ENCODE data around the gene XPO6.
"Not testable (repeated sequence)": the region's sequence is repeated elsewhere in the genome, so short reads cannot be mapped to it uniquely, and the experiment has no call there.

XPO6 gene

GRCh38 chr16:28211758-28212531 lies at the start of gene XPO6:
XPO6 (minus strand) TSS chr16:28211965; CDS start chr16:28211368, 597 bp downstream.
- Histone ChIP-seq H3K27me3 (ENCODE audit: control insufficient read depth, insufficient read depth, low read length) (no peaks in the 10 kb centered on the region), H3K9ac (ENCODE audit: low read length) (peak within 1 kb of the TSS; percentile 80), H3K4me1 (ENCODE audit: control insufficient read depth, insufficient read depth, low read length) (peaks cover 14% of the 10 kb centered on the region), H3K36me3 (ENCODE audit: control insufficient read depth, insufficient read depth, low read length) (peaks cover 7% of the 10 kb centered on the region), H3K9me3 (ENCODE audit: control insufficient read depth, low read length) (no peaks in the 10 kb centered on the region), H3K4me3 (ENCODE audit: low read length) (peak within 1 kb of the TSS; percentile 89)

- no peak overlapping the region for H3K9ac ChIP-seq (ENCODE audit: low read length)
- H3K27me3 ChIP-seq (ENCODE audit: control insufficient read depth, insufficient read depth, low read length), result peaks cover 28% of the 10 kb centered on the region
- no peaks in the 10 kb centered on the region for H3K36me3 ChIP-seq (ENCODE audit: control insufficient read depth, insufficient read depth, low read length)
- H3K4me3 ChIP-seq (ENCODE audit: low read length), result no peak overlapping the region
- H3K9me3 ChIP-seq (ENCODE audit: control insufficient read depth, low read length), result no peaks in the 10 kb centered on the region
- H3K4me1 ChIP-seq (ENCODE audit: control insufficient read depth, insufficient read depth, low read length), result no peaks in the 10 kb centered on the region
These were observed 48.4 kb upstream of the XPO6 start for GRCh38 chr16:28260193-28260592.

GRCh38 chr16:28259781-28260150 lies 48.0 kb upstream of the XPO6 start:
- Histone ChIP-seq H3K9me3 (ENCODE audit: control insufficient read depth, low read length) (no peaks in the 10 kb centered on the region), H3K4me3 (ENCODE audit: low read length) (no peak overlapping the region), H3K9ac (ENCODE audit: low read length) (no peak overlapping the region), H3K4me1 (ENCODE audit: control insufficient read depth, insufficient read depth, low read length) (no peaks in the 10 kb centered on the region), H3K36me3 (ENCODE audit: control insufficient read depth, insufficient read depth, low read length) (no peaks in the 10 kb centered on the region), H3K27me3 (ENCODE audit: control insufficient read depth, insufficient read depth, low read length) (peaks cover 28% of the 10 kb centered on the region)

- Histone ChIP-seq H3K27me3 (ENCODE audit: control insufficient read depth, insufficient read depth, low read length) (peaks cover 28% of the 10 kb centered on the region), H3K4me1 (ENCODE audit: control insufficient read depth, insufficient read depth, low read length) (no peaks in the 10 kb centered on the region), H3K9me3 (ENCODE audit: control insufficient read depth, low read length) (no peaks in the 10 kb centered on the region), H3K36me3 (ENCODE audit: control insufficient read depth, insufficient read depth, low read length) (no peaks in the 10 kb centered on the region), H3K9ac (ENCODE audit: low read length) (no peak overlapping the region), H3K4me3 (ENCODE audit: low read length) (no peak overlapping the region)
These were observed 47.5 kb upstream of the XPO6 start for GRCh38 chr16:28259091-28259780.

- H3K9ac ChIP-seq (ENCODE audit: low read length), result no peak overlapping the region
These were observed 46.8 kb upstream of the XPO6 start for GRCh38 chr16:28258567-28258966.

GRCh38 chr16:28257256-28257655 lies 45.5 kb upstream of the XPO6 start:
- H3K4me3 ChIP-seq (ENCODE audit: low read length), result no peak overlapping the region
- H3K9me3 ChIP-seq (ENCODE audit: control insufficient read depth, low read length), result no peaks in the 10 kb centered on the region
- H3K27me3 ChIP-seq (ENCODE audit: control insufficient read depth, insufficient read depth, low read length), result peaks cover 22% of the 10 kb centered on the region
- no peak overlapping the region for H3K9ac ChIP-seq (ENCODE audit: low read length)
- H3K36me3 ChIP-seq (ENCODE audit: control insufficient read depth, insufficient read depth, low read length), result no peaks in the 10 kb centered on the region
- no peaks in the 10 kb centered on the region for H3K4me1 ChIP-seq (ENCODE audit: control insufficient read depth, insufficient read depth, low read length)

More at GRCh38 chr16:28258567-28258966, 46.8 kb upstream of the XPO6 start:
- Histone ChIP-seq H3K4me3 (ENCODE audit: low read length) (no peak overlapping the region), H3K36me3 (ENCODE audit: control insufficient read depth, insufficient read depth, low read length) (no peaks in the 10 kb centered on the region), H3K4me1 (ENCODE audit: control insufficient read depth, insufficient read depth, low read length) (no peaks in the 10 kb centered on the region), H3K9me3 (ENCODE audit: control insufficient read depth, low read length) (no peaks in the 10 kb centered on the region), H3K27me3 (ENCODE audit: control insufficient read depth, insufficient read depth, low read length) (peaks cover 25% of the 10 kb centered on the region)

- no peak overlapping the region for H3K9ac ChIP-seq (ENCODE audit: low read length)
- H3K9me3 ChIP-seq (ENCODE audit: control insufficient read depth, low read length), result no peaks in the 10 kb centered on the region
- H3K36me3 ChIP-seq (ENCODE audit: control insufficient read depth, insufficient read depth, low read length), result no peaks in the 10 kb centered on the region
- H3K4me1 ChIP-seq (ENCODE audit: control insufficient read depth, insufficient read depth, low read length), result no peaks in the 10 kb centered on the region
- H3K27me3 ChIP-seq (ENCODE audit: control insufficient read depth, insufficient read depth, low read length), result peaks cover 17% of the 10 kb centered on the region
- no peak overlapping the region for H3K4me3 ChIP-seq (ENCODE audit: low read length)
These were observed 44.1 kb upstream of the XPO6 start for GRCh38 chr16:28255838-28256237.

GRCh38 chr16:28254158-28254557 lies 42.4 kb upstream of the XPO6 start:
- Histone ChIP-seq H3K4me1 (ENCODE audit: control insufficient read depth, insufficient read depth, low read length) (no peaks in the 10 kb centered on the region), H3K9me3 (ENCODE audit: control insufficient read depth, low read length) (no peaks in the 10 kb centered on the region), H3K36me3 (ENCODE audit: control insufficient read depth, insufficient read depth, low read length) (no peaks in the 10 kb centered on the region), H3K9ac (ENCODE audit: low read length) (no peak overlapping the region), H3K27me3 (ENCODE audit: control insufficient read depth, insufficient read depth, low read length) (peaks cover 11% of the 10 kb centered on the region), H3K4me3 (ENCODE audit: low read length) (no peak overlapping the region)

- Histone ChIP-seq H3K9me3 (ENCODE audit: control insufficient read depth, low read length) (no peaks in the 10 kb centered on the region), H3K27me3 (ENCODE audit: control insufficient read depth, insufficient read depth, low read length) (no peaks in the 10 kb centered on the region), H3K4me3 (ENCODE audit: low read length) (no peak overlapping the region), H3K36me3 (ENCODE audit: control insufficient read depth, insufficient read depth, low read length) (no peaks in the 10 kb centered on the region), H3K9ac (ENCODE audit: low read length) (no peak overlapping the region), H3K4me1 (ENCODE audit: control insufficient read depth, insufficient read depth, low read length) (no peaks in the 10 kb centered on the region)
These were observed 39.2 kb upstream of the XPO6 start for GRCh38 chr16:28250999-28251398.

- not testable (repeated sequence) for H3K9ac ChIP-seq (ENCODE audit: low read length); H3K27me3 ChIP-seq (ENCODE audit: control insufficient read depth, insufficient read depth, low read length); H3K36me3 ChIP-seq (ENCODE audit: control insufficient read depth, insufficient read depth, low read length); H3K4me1 ChIP-seq (ENCODE audit: control insufficient read depth, insufficient read depth, low read length); H3K4me3 ChIP-seq (ENCODE audit: low read length); H3K9me3 ChIP-seq (ENCODE audit: control insufficient read depth, low read length)
These were observed 37.7 kb upstream of the XPO6 start for GRCh38 chr16:28249483-28249882.

GRCh38 chr16:28241924-28242323 lies 30.2 kb upstream of the XPO6 start:
- Histone ChIP-seq H3K4me1 (ENCODE audit: control insufficient read depth, insufficient read depth, low read length) (no peaks in the 10 kb centered on the region), H3K36me3 (ENCODE audit: control insufficient read depth, insufficient read depth, low read length) (no peaks in the 10 kb centered on the region), H3K9me3 (ENCODE audit: control insufficient read depth, low read length) (no peaks in the 10 kb centered on the region), H3K4me3 (ENCODE audit: low read length) (no peak overlapping the region), H3K27me3 (ENCODE audit: control insufficient read depth, insufficient read depth, low read length) (no peaks in the 10 kb centered on the region), H3K9ac (ENCODE audit: low read length) (no peak overlapping the region)

GRCh38 chr16:28237754-28238357 lies 26.1 kb upstream of the XPO6 start:
- Histone ChIP-seq H3K4me3 (ENCODE audit: low read length) (no peak overlapping the region), H3K27me3 (ENCODE audit: control insufficient read depth, insufficient read depth, low read length) (no peaks in the 10 kb centered on the region), H3K9ac (ENCODE audit: low read length) (no peak overlapping the region), H3K4me1 (ENCODE audit: control insufficient read depth, insufficient read depth, low read length) (no peaks in the 10 kb centered on the region), H3K36me3 (ENCODE audit: control insufficient read depth, insufficient read depth, low read length) (no peaks in the 10 kb centered on the region), H3K9me3 (ENCODE audit: control insufficient read depth, low read length) (no peaks in the 10 kb centered on the region)
